H1 (cell line): ENCODE measurements around the gene EML1. TPM values are rescaled to one million over a fixed set of nuclear protein-coding genes. Genes with fewer than 3 reads are reported as not detected.

ENCODE experiments used
- BACH1 ChIP-seq: IDR thresholded peaks from 2 replicates; pipeline ENCODE4 v1.6.1; 2012; ENCODE audit warnings: low read length, improper control_type of control experiment
- GTF2F1 ChIP-seq: IDR thresholded peaks from 2 replicates; pipeline ENCODE4 v1.6.1; 2012; ENCODE audit warnings: low read depth, low read length, improper control_type of control experiment, borderline replicate concordance
- JUN ChIP-seq: IDR thresholded peaks from 2 replicates; pipeline ENCODE4 v1.6.1; 2011; ENCODE audit warnings: low read depth, mild to moderate bottlenecking, improper control_type of control experiment, low read length
- NANOG ChIP-seq: IDR thresholded peaks from 2 replicates; pipeline ENCODE4 v1.6.1; 2011; ENCODE audit warnings: low read length, low read depth, mild to moderate bottlenecking, inconsistent platforms; ENCODE audit not compliant: insufficient read depth, poor library complexity, severe bottlenecking
- RFX5 ChIP-seq: IDR thresholded peaks from 2 replicates; pipeline ENCODE4 v1.6.1; 2011; ENCODE audit warnings: low read depth, low read length, improper control_type of control experiment, borderline replicate concordance
- RXRA ChIP-seq: IDR thresholded peaks from 2 replicates; pipeline ENCODE4 v1.6.1; 2011; ENCODE audit warnings: low read depth, mild to moderate bottlenecking, low read length, moderate library complexity; ENCODE audit not compliant: insufficient read depth
- SP1 ChIP-seq: IDR thresholded peaks from 2 replicates; pipeline ENCODE4 v1.6.1; 2011; ENCODE audit warnings: low read depth, low read length
- YY1 ChIP-seq: IDR thresholded peaks from 2 replicates; pipeline ENCODE4 v1.6.1; 2011; ENCODE audit warnings: low read depth, mild to moderate bottlenecking, low read length
- polyA plus RNA-seq, 7 experiments: library from polyadenylated mRNA; depleted of rRNA in 3 of 7; stranded (reverse) in 5 of 7; unstranded in 2 of 7; fragments of >200 nt in 5 of 7; fragments of 200-250 nt in 2 of 7; gene quantifications; 1 replicate in 5 of 7; 2 replicates in 1 of 7; 4 replicates in 1 of 7; pipeline versions ENCODE4 v1.2.1 to v1.2.3, GENCODE V29; 2011 to 2013; ENCODE audit warnings: missing spikeins in 2 of 7, mixed read lengths in 2 of 7
- total RNA-seq: library from RNA; stranded (reverse); fragmentation: NEBNext Ultra II Directional; extraction: Animal tissue kit (Norgen Biotek cat#: 25700); gene quantifications from 2 replicates; pipeline ENCODE4 v1.2.1, GENCODE V29; 2021

The EML1 gene
- total and polyA plus RNA-seq, 2 of the 8 experiments (the other 6 are each of a cell fraction or from before 2014, with no cell fraction given) = 11.1 to 24.7 TPM

DNA sequence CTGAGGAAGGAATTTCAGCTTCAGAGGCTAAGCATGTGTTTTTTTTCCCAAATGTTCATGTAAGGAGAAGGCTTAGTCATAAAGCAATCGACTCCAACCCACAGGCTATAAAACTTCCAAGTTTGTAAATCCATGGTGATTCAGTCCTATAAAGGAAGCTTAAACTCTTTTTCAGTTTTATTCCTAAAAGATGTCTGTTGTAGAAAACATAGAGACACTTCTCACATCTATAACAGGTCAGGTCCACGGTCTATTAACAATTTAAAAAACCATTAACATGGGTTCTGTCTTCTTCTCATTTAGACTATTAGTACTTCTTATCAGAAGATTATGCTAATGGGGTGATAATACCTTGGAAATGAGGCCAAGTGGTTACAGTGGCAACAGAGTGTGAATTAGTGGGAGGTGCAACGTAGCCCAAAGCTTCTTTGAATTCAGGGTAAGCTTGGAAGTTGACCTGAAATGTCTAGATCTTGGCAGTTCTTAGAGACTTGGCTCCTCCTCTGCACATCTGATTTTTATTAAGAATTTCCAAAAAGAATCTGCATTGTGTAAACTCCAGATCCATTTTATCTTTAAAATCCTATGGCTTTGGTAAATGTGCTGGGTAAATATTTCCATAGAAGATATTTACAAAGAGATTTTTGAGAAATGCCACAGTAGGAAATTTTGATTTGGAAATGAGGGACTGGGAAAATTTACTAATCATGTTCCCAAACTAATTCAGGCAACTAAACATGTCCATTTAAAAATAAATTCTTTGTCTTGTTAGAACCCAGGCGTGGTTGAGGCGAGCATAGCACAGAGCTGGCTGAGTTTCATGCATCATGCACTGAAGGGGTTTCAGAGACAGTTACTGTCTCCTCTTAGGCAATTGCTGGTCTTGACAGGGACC is 86.4 kb downstream of the EML1 start (continued):
- TF ChIP-seq JUN (no peak), GTF2F1 (no peak), NANOG (no peak), RFX5 (no peak), YY1 (no peak), SP1 (no peak), RXRA (no peak), BACH1 (no peak)
